DND-41 (cell line): ENCODE data around the gene MYH7.

Experiments used
- ATAC-seq: fragments of 200-7000 bp; cut with Tn5 transposase; 3 replicates; pipeline ENCODE4 v1.9.1; 2021; ENCODE audit warnings: low read depth; ENCODE audit not compliant: insufficient read depth
- DNase-seq: peaks from one replicate; pipeline ENCODE4 v3.0.0-alpha.2; 2020
- H2AFZ ChIP-seq: 2 replicates; pipeline ENCODE4 v1.6.0; 2012; ENCODE audit warnings: low read depth, low read length
- H3K27ac ChIP-seq: 2 replicates; pipeline ENCODE4 v1.5.1; 2012; ENCODE audit warnings: low read length, inconsistent platforms
- H3K27me3 ChIP-seq: fragments of 200-600 bp; sonication (generic); 2 replicates; pipeline ENCODE4 v1.6.0; 2012; ENCODE audit warnings: low read length, mild to moderate bottlenecking, inconsistent platforms; ENCODE audit not compliant: insufficient read depth, poor library complexity
- H3K36me3 ChIP-seq: 2 replicates; pipeline ENCODE4 v1.5.1; 2012; ENCODE audit warnings: low read length, inconsistent platforms; ENCODE audit not compliant: insufficient read depth
- H3K4me1 ChIP-seq: 2 replicates; pipeline ENCODE4 v1.5.1; 2012; ENCODE audit warnings: mild to moderate bottlenecking, low read length; ENCODE audit not compliant: insufficient read depth
- H3K4me2 ChIP-seq: 2 replicates; pipeline ENCODE4 v1.6.0; 2012; ENCODE audit warnings: mild to moderate bottlenecking, moderate library complexity, low read length, inconsistent platforms; ENCODE audit not compliant: insufficient read depth
- H3K4me3 ChIP-seq, 2 experiments: fragments of 200-600 bp in 1 of 2; shearing (Covaris generic) in 1 of 2; 2 replicates each; pipeline ENCODE4 v1.5.1; 2012 to 2016; ENCODE audit warnings: inconsistent platforms in 2 of 2, low read length in 2 of 2, mild to moderate bottlenecking in 2 of 2, low read depth in 1 of 2, moderate library complexity in 1 of 2
- H3K79me2 ChIP-seq: 2 replicates; pipeline ENCODE4 v1.6.0; 2012; ENCODE audit warnings: low read length, inconsistent platforms; ENCODE audit not compliant: insufficient read depth
- H3K9ac ChIP-seq: 2 replicates; pipeline ENCODE4 v1.6.0; 2012; ENCODE audit warnings: low read depth, mild to moderate bottlenecking, inconsistent platforms, low read length, moderate library complexity
- H3K9me3 ChIP-seq: 2 replicates; pipeline ENCODE4 v1.5.1; 2012; ENCODE audit warnings: low read length, moderate library complexity, mild to moderate bottlenecking, inconsistent platforms; ENCODE audit not compliant: insufficient read depth, severe bottlenecking
- H4K20me1 ChIP-seq: 2 replicates; pipeline ENCODE4 v1.6.0; 2012; ENCODE audit warnings: low read length; ENCODE audit not compliant: insufficient read depth
- CTCF ChIP-seq: IDR thresholded peaks from 2 replicates; pipeline ENCODE4 v1.5.1; 2012; ENCODE audit warnings: borderline replicate concordance, low read length, moderate library complexity, mild to moderate bottlenecking; ENCODE audit not compliant: poor library complexity, severe bottlenecking; ENCODE audit errors: extremely low read depth
- EZH2 ChIP-seq: IDR thresholded peaks from 3 replicates; pipeline ENCODE4 v1.6.1; 2012; ENCODE audit warnings: borderline replicate concordance, low read depth, mild to moderate bottlenecking, moderate library complexity, low read length, inconsistent platforms; ENCODE audit not compliant: severe bottlenecking

Gene MYH7

GRCh38 chr14:23437133-23438100, 2.0 kb upstream of the MYH7 start:
- no peaks in the 10 kb centered on the region for H3K79me2 ChIP-seq
- no peak overlapping the region for H3K27ac ChIP-seq
- no peak overlapping the region for H2AFZ ChIP-seq
- no peak for TF ChIP-seq EZH2
- TF ChIP-seq CTCF = no peak
- peaks cover 20% of the 10 kb centered on the region for H3K27me3 ChIP-seq
- no peaks in the 10 kb centered on the region for H3K9me3 ChIP-seq
- no peak for ATAC-seq
- DNase-seq = no peak
- H3K4me3 ChIP-seq = no peak overlapping the region
- H3K4me2 ChIP-seq = no peak overlapping the region
- no peaks in the 10 kb centered on the region for H3K36me3 ChIP-seq
- no peak overlapping the region for H3K9ac ChIP-seq
- H4K20me1 ChIP-seq = no peaks in the 10 kb centered on the region
- H3K4me1 ChIP-seq = no peaks in the 10 kb centered on the region

- H3K4me3 ChIP-seq = no peak overlapping the region
- TF ChIP-seq EZH2 (no peak), CTCF (no peak)
- no peaks in the 10 kb centered on the region for H3K36me3 ChIP-seq
- no peaks in the 10 kb centered on the region for H3K9me3 ChIP-seq
- DNase-seq = no peak
- H2AFZ ChIP-seq = no peak overlapping the region
- H3K9ac ChIP-seq = no peak overlapping the region
- no peaks in the 10 kb centered on the region for H4K20me1 ChIP-seq
- ATAC-seq = no peak
- H3K27me3 ChIP-seq = peaks cover 23% of the 10 kb centered on the region
- H3K27ac ChIP-seq = no peak overlapping the region
- H3K4me2 ChIP-seq = no peak overlapping the region
- H3K4me1 ChIP-seq = no peaks in the 10 kb centered on the region
- no peaks in the 10 kb centered on the region for H3K79me2 ChIP-seq
Measured at GRCh38 chr14:23436327-23437132, 1.1 kb upstream of the MYH7 start.

- no peaks in the 10 kb centered on the region for H4K20me1 ChIP-seq
- peaks cover 20% of the 10 kb centered on the region for H3K27me3 ChIP-seq
- H3K36me3 ChIP-seq = no peaks in the 10 kb centered on the region
- no peak overlapping the region for H3K9ac ChIP-seq
- no peaks in the 10 kb centered on the region for H3K79me2 ChIP-seq
- no peaks in the 10 kb centered on the region for H3K4me1 ChIP-seq
- no peak overlapping the region for H3K4me2 ChIP-seq
- no peak overlapping the region for H2AFZ ChIP-seq
- no peak overlapping the region for H3K4me3 ChIP-seq
- no peak for ATAC-seq
- TF ChIP-seq EZH2 (no peak), CTCF (no peak)
- no peak overlapping the region for H3K27ac ChIP-seq
- no peak for DNase-seq
- H3K9me3 ChIP-seq = no peaks in the 10 kb centered on the region
Measured at GRCh38 chr14:23434488-23435222, 805 bp downstream of the MYH7 start.
